ENCODE data around the gene MBOAT1. TPM values are rescaled to one million over a fixed set of nuclear protein-coding genes. Genes with fewer than 3 reads are reported as not detected.

The MBOAT1 gene
- total and polyA plus RNA-seq, 2 of the 13 experiments (the other 11 are each of a cell fraction or from before 2014, with no cell fraction given), result not detected

DNA sequence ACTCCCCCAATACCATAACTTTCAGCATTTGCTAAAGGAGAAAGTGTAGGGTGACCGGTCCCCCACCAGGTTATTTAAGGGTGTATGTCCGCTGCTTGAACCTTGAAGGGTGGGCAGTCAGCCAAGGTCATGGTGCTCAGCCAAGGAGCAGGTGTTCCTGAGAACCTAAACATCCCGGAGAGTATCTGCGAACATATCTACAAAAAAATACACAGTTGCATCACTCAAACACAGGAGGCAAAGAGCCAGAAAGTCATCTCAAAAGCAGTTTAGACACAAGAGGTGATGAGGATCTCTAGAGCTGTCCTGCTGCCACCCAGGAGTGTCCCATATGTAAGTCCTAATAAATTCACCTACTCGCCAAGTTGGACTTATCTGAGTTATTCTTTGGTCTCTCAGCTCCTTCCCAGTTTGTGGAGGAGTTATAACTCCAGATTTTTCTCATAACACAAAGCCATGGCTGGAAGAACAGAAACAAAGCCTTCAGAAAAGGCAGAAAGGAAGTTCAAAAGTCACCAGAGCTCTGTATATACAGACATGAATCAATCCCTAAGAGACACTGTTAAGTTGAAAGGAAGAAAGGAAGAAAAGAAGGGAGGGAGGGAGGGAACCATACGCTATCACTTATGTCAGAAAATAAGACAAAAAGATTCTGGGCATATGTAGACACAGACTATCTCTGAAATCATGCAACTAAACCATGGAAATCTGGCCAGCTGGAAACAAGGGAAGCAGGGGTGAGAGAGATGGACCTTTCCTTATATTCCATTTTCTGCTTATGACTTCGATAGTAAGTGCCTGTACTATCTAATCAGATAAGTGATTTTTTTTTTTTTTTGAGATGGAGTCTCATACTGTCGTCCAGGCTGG, 11.3 kb downstream of the MBOAT1 start (continued):
- TF ChIP-seq, protein P1, sequence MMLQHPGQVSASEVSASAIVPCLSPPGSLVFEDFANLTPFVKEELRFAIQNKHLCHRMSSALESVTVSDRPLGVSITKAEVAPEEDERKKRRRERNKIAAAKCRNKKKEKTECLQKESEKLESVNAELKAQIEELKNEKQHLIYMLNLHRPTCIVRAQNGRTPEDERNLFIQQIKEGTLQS (CRISPR knock-in tag; IDR thresholded peaks at IDR 0.05), result no peak
- TF ChIP-seq ZNF839 (CRISPR knock-in tag; IDR thresholded peaks at IDR 0.05; ENCODE audit: borderline replicate concordance), result no peak
- no peak for TF ChIP-seq BRD4 (CRISPR knock-in tag; IDR thresholded peaks at IDR 0.05)

DNA sequence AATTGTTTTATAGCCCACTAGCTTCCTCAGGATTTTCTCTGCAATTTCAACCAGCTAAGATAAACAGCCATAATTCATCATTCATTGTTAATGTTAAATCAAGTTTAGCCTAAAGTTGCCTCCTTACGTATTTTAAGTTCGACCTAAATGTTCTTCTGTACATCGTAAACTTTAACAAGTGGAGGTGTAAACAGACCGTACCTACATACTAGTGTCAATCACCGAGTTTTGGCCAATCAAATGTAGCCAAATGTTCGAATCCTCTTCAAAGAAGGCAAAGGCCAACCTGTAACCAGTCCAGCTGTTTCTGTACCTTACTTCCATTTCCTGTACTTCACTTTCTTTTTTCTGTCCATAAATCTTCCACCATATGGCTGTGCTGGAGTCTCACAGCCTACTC, 13.5 kb downstream of the MBOAT1 start:
- Histone ChIP-seq H3K9ac (ENCODE audit: insufficient read depth, low read depth, low read length) (no peak overlapping the region), H3K27me3 (ENCODE audit: control insufficient read depth in 1 of 2, insufficient read depth in 2 of 2, low read length in 2 of 2) (no peaks in the 10 kb centered on the region), H3K79me2 (ENCODE audit: insufficient read depth, low read length) (no peaks in the 10 kb centered on the region), H3K27ac (ENCODE audit: extremely low read length, insufficient read depth, low read length) (no peak overlapping the region), H4K20me1 (ENCODE audit: insufficient read depth, low read length) (no peaks in the 10 kb centered on the region), H3K4me1 (ENCODE audit: insufficient read depth, low read length) (no peaks in the 10 kb centered on the region), H3K36me3 (replicated peaks in 1 of 2; ENCODE audit: control insufficient read depth in 1 of 2, insufficient read depth in 2 of 2, low read length in 2 of 2) (no peaks in the 10 kb centered on the region), H3K9me3 (ENCODE audit: low read length) (no peaks in the 10 kb centered on the region), H3K4me2 (ENCODE audit: low read depth, low read length) (no peak overlapping the region), H3K4me3 (replicated peaks in 1 of 3; ENCODE audit: insufficient read depth in 1 of 3, low read depth in 2 of 3, low read length in 3 of 3) (no peak overlapping the region), H2AFZ (ENCODE audit: low read length) (no peak overlapping the region)
- CTCF ChIA-PET (ENCODE audit: low intra/inter-chr PET ratio, low total read pairs), result no interaction called here
- POLR2A ChIA-PET, result no interaction called here
- 21% methylated on average over 6 of the region's 6 CpGs for WGBS (ENCODE audit: low lambda C conversion rate)
- DNase-seq (ENCODE audit: low spot score), result no peak
- no TSS peak for BruUV-seq (replicated peaks)
- no peak for FAIRE-seq
- no peak for ATAC-seq
- intact Hi-C loops (cut with micrococcal nuclease; ENCODE audit: unreplicated experiment) (no loop called here), in situ Hi-C loops (cut with HindIII; ENCODE audit: extremely low pct_ligation_motif_present, low pct_unique_long_range_greater_than_20kb) (no loop called here)
- no peak for TF ChIP-seq KAT2B (IDR thresholded peaks at IDR 0.05; ENCODE audit: borderline replicate concordance, low read depth, low read length)
- TF ChIP-seq RFXANK (CRISPR knock-in tag; IDR thresholded peaks at IDR 0.05), result no peak
- TF ChIP-seq, protein P2, sequence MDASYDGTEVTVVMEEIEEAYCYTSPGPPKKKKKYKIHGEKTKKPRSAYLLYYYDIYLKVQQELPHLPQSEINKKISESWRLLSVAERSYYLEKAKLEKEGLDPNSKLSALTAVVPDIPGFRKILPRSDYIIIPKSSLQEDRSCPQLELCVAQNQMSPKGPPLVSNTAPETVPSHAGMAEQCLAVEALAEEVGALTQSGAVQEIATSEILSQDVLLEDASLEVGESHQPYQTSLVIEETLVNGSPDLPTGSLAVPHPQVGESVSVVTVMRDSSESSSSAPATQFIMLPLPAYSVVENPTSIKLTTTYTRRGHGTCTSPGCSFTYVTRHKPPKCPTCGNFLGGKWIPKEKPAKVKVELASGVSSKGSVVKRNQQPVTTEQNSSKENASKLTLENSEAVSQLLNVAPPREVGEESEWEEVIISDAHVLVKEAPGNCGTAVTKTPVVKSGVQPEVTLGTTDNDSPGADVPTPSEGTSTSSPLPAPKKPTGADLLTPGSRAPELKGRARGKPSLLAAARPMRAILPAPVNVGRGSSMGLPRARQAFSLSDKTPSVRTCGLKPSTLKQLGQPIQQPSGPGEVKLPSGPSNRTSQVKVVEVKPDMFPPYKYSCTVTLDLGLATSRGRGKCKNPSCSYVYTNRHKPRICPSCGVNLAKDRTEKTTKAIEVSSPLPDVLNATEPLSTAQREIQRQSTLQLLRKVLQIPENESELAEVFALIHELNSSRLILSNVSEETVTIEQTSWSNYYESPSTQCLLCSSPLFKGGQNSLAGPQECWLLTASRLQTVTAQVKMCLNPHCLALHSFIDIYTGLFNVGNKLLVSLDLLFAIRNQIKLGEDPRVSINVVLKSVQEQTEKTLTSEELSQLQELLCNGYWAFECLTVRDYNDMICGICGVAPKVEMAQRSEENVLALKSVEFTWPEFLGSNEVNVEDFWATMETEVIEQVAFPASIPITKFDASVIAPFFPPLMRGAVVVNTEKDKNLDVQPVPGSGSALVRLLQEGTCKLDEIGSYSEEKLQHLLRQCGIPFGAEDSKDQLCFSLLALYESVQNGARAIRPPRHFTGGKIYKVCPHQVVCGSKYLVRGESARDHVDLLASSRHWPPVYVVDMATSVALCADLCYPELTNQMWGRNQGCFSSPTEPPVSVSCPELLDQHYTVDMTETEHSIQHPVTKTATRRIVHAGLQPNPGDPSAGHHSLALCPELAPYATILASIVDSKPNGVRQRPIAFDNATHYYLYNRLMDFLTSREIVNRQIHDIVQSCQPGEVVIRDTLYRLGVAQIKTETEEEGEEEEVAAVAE (CRISPR knock-in tag; IDR thresholded peaks at IDR 0.05; ENCODE audit: borderline replicate concordance), result no peak
- TF ChIP-seq, protein P3, sequence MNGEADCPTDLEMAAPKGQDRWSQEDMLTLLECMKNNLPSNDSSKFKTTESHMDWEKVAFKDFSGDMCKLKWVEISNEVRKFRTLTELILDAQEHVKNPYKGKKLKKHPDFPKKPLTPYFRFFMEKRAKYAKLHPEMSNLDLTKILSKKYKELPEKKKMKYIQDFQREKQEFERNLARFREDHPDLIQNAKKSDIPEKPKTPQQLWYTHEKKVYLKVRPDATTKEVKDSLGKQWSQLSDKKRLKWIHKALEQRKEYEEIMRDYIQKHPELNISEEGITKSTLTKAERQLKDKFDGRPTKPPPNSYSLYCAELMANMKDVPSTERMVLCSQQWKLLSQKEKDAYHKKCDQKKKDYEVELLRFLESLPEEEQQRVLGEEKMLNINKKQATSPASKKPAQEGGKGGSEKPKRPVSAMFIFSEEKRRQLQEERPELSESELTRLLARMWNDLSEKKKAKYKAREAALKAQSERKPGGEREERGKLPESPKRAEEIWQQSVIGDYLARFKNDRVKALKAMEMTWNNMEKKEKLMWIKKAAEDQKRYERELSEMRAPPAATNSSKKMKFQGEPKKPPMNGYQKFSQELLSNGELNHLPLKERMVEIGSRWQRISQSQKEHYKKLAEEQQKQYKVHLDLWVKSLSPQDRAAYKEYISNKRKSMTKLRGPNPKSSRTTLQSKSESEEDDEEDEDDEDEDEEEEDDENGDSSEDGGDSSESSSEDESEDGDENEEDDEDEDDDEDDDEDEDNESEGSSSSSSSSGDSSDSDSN (CRISPR knock-in tag; IDR thresholded peaks at IDR 0.05), result no peak
- TF ChIP-seq ZNF776 (CRISPR knock-in tag; IDR thresholded peaks at IDR 0.05), result no peak
- TF ChIP-seq, protein P4, sequence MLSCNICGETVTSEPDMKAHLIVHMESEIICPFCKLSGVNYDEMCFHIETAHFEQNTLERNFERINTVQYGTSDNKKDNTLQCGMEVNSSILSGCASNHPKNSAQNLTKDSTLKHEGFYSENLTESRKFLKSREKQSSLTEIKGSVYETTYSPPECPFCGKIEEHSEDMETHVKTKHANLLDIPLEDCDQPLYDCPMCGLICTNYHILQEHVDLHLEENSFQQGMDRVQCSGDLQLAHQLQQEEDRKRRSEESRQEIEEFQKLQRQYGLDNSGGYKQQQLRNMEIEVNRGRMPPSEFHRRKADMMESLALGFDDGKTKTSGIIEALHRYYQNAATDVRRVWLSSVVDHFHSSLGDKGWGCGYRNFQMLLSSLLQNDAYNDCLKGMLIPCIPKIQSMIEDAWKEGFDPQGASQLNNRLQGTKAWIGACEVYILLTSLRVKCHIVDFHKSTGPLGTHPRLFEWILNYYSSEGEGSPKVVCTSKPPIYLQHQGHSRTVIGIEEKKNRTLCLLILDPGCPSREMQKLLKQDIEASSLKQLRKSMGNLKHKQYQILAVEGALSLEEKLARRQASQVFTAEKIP (CRISPR knock-in tag; IDR thresholded peaks at IDR 0.05; ENCODE audit: borderline replicate concordance), result no peak
- TF ChIP-seq SALL2 (CRISPR knock-in tag; IDR thresholded peaks at IDR 0.05), result no peak
- TF ChIP-seq HOXA3 (CRISPR knock-in tag; IDR thresholded peaks at IDR 0.05), result no peak
- TF ChIP-seq, protein P5, sequence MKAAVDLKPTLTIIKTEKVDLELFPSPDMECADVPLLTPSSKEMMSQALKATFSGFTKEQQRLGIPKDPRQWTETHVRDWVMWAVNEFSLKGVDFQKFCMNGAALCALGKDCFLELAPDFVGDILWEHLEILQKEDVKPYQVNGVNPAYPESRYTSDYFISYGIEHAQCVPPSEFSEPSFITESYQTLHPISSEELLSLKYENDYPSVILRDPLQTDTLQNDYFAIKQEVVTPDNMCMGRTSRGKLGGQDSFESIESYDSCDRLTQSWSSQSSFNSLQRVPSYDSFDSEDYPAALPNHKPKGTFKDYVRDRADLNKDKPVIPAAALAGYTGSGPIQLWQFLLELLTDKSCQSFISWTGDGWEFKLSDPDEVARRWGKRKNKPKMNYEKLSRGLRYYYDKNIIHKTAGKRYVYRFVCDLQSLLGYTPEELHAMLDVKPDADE (CRISPR knock-in tag; IDR thresholded peaks at IDR 0.05), result no peak

Measured in HepG2 (cell line).